Kidney glomerular epithelial cell (primary cell): Measurements from ENCODE around the gene BRD4.

Source experiments
- DNase-seq: peaks from one replicate; lab custom pipeline; 2025; lab: John Stamatoyannopoulos, UW

BRD4 gene

GRCh38 chr19:15313649-15314279 is 18.6 kb downstream of the BRD4 start:
- no peak for DNase-seq

- no peak for DNase-seq
Measured at GRCh38 chr19:15307169-15307568, 25.2 kb downstream of the BRD4 start.

GRCh38 chr19:15305582-15306334 is 26.6 kb downstream of the BRD4 start:
- no peak for DNase-seq

GRCh38 chr19:15304140-15304705 is 28.1 kb downstream of the BRD4 start:
- DNase-seq, result no peak

GRCh38 chr19:15303105-15303780 is 29.1 kb downstream of the BRD4 start:
- no peak for DNase-seq

- no peak for DNase-seq
Measured at GRCh38 chr19:15300533-15301197, 31.7 kb downstream of the BRD4 start.

GRCh38 chr19:15299568-15300409 is 32.5 kb downstream of the BRD4 start:
- no peak for DNase-seq

GRCh38 chr19:15298847-15299567 is 33.3 kb downstream of the BRD4 start:
- no peak for DNase-seq

GRCh38 chr19:15297416-15298224 is 34.7 kb downstream of the BRD4 start:
- DNase-seq, result no peak

GRCh38 chr19:15296841-15297415 is 35.4 kb downstream of the BRD4 start:
- DNase-seq, result no peak

- DNase-seq, result no peak
Measured at GRCh38 chr19:15296353-15296752, 36.0 kb downstream of the BRD4 start.

GRCh38 chr19:15294561-15294990 is 37.8 kb downstream of the BRD4 start:
- DNase-seq, result no peak

- DNase-seq, result no peak
Measured at GRCh38 chr19:15293781-15294491, 38.4 kb downstream of the BRD4 start.

- no peak for DNase-seq
Measured at GRCh38 chr19:15292847-15293582, 39.3 kb downstream of the BRD4 start.

- DNase-seq, result no peak
Measured at GRCh38 chr19:15292140-15292539, 40.2 kb downstream of the BRD4 start.

- no peak for DNase-seq
Measured at GRCh38 chr19:15291548-15292021, 40.8 kb downstream of the BRD4 start.

GRCh38 chr19:15291089-15291488 is 41.2 kb downstream of the BRD4 start:
- no peak for DNase-seq

GRCh38 chr19:15290166-15290565 is 42.2 kb downstream of the BRD4 start:
- DNase-seq, result no peak
